ENCODE results near the gene DOCK7.

The DOCK7 gene

DNA sequence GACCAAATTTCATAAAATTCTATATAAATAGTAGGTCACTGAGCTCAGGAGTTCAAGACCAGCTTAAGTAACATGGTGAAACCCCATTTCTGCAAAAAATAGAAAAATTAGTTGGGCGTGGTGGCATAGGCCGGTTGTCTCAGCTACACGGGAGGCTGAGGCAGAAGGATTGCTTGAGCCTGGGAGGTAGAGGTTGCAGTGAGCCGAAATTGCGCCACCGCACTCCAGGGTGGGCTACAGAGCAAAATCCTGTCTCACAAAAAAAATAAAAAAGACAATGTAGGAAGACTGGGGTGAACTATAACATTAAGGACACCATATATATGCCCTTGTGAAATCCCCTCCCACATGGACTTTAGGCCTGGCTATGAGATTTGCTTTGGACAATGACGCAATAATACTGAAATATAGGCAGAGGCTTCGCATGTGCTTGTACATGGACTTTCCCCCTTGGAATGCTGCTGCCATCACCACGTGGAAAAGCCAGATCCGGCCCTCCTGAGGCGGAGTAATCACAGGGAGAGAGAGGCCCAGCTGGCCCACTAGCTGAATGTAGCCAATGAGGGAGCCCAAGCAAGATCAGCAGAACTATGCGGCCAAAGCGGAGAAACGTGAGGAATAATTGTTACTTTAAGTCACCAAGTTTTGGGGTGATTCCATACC, 264.5 kb downstream of the DOCK7 start:
- Histone ChIP-seq H4K20me1 (ENCODE audit: low read depth, low read length) (no peaks in the 10 kb centered on the region), H3K79me2 (ENCODE audit: insufficient read depth, low read length) (no peaks in the 10 kb centered on the region)
- TF ChIP-seq, protein P1, sequence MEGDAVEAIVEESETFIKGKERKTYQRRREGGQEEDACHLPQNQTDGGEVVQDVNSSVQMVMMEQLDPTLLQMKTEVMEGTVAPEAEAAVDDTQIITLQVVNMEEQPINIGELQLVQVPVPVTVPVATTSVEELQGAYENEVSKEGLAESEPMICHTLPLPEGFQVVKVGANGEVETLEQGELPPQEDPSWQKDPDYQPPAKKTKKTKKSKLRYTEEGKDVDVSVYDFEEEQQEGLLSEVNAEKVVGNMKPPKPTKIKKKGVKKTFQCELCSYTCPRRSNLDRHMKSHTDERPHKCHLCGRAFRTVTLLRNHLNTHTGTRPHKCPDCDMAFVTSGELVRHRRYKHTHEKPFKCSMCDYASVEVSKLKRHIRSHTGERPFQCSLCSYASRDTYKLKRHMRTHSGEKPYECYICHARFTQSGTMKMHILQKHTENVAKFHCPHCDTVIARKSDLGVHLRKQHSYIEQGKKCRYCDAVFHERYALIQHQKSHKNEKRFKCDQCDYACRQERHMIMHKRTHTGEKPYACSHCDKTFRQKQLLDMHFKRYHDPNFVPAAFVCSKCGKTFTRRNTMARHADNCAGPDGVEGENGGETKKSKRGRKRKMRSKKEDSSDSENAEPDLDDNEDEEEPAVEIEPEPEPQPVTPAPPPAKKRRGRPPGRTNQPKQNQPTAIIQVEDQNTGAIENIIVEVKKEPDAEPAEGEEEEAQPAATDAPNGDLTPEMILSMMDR (IDR thresholded peaks at IDR 0.05; ENCODE audit: insufficient read depth, low read length, poor library complexity, severe bottlenecking): no peak
- TF ChIP-seq EZH2phosphoT487 (conservative IDR thresholded peaks at IDR 0.05; ENCODE audit: low read length): no peak

DNA sequence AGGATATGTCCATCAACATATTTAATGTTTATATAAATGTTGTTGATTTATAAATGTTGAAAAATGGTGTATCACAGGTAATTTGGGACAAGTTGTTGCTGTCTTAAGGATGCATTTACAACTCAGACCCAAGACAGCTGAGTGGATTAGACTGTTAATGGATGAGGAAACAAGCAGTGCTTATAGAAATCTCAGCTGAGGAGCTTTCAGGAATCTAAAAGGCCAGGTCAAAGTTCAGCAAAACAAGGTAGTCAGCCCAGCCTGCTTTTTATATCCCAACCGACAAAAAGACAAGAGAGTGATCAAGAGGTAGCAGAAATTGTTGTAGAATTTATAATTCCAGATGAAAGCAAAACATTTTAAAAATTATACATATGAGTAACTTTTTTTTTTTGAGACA, 268.0 kb downstream of the DOCK7 start:
- no peaks in the 10 kb centered on the region for H3F3A ChIP-seq (ENCODE audit: insufficient read depth)
- no peak overlapping the region for H3K27ac ChIP-seq (ENCODE audit: low read depth, low read length)
- no peak overlapping the region for H3K4me3 ChIP-seq (ENCODE audit: insufficient read depth, low read length, poor library complexity, severe bottlenecking)
- no peaks in the 10 kb centered on the region for H3K79me2 ChIP-seq (ENCODE audit: insufficient read depth, low read length)
- no peaks in the 10 kb centered on the region for H3K9me2 ChIP-seq (replicated peaks; ENCODE audit: insufficient read depth, low read length)
- no peaks in the 10 kb centered on the region for H4K20me1 ChIP-seq (ENCODE audit: low read depth, low read length)
- no peak overlapping the region for H3K9ac ChIP-seq (ENCODE audit: low read length)
- H3K4me2 ChIP-seq (ENCODE audit: low read depth, low read length, poor library complexity, severe bottlenecking): no peak overlapping the region
- H3K36me3 ChIP-seq (ENCODE audit: low read length): no peaks in the 10 kb centered on the region
- TF ChIP-seq, protein P1 (IDR thresholded peaks at IDR 0.05; ENCODE audit: insufficient read depth, low read length, poor library complexity, severe bottlenecking): no peak
- TF ChIP-seq EZH2phosphoT487 (conservative IDR thresholded peaks at IDR 0.05; ENCODE audit: low read length): no peak
- no peak overlapping the region for H2AFZ ChIP-seq (ENCODE audit: low read depth, low read length, severe bottlenecking)
- no peaks in the 10 kb centered on the region for H3K27me3 ChIP-seq (ENCODE audit: low read length)
- H3K9me3 ChIP-seq (ENCODE audit: insufficient read depth, low read length): no peaks in the 10 kb centered on the region

More for the DNA sequence above, 264.5 kb downstream of the DOCK7 start:
- Histone ChIP-seq H2AFZ (ENCODE audit: low read depth, low read length, severe bottlenecking) (no peak overlapping the region), H3K4me2 (ENCODE audit: low read depth, low read length, poor library complexity, severe bottlenecking) (no peak overlapping the region), H3K9me3 (ENCODE audit: insufficient read depth, low read length) (no peaks in the 10 kb centered on the region), H3F3A (ENCODE audit: insufficient read depth) (no peaks in the 10 kb centered on the region), H3K9ac (ENCODE audit: low read length) (no peak overlapping the region), H3K27ac (ENCODE audit: low read depth, low read length) (no peak overlapping the region), H3K4me3 (ENCODE audit: insufficient read depth, low read length, poor library complexity, severe bottlenecking) (no peak overlapping the region), H3K27me3 (ENCODE audit: low read length) (no peaks in the 10 kb centered on the region), H3K9me2 (replicated peaks; ENCODE audit: insufficient read depth, low read length) (no peaks in the 10 kb centered on the region), H3K36me3 (ENCODE audit: low read length) (no peaks in the 10 kb centered on the region)

DNA sequence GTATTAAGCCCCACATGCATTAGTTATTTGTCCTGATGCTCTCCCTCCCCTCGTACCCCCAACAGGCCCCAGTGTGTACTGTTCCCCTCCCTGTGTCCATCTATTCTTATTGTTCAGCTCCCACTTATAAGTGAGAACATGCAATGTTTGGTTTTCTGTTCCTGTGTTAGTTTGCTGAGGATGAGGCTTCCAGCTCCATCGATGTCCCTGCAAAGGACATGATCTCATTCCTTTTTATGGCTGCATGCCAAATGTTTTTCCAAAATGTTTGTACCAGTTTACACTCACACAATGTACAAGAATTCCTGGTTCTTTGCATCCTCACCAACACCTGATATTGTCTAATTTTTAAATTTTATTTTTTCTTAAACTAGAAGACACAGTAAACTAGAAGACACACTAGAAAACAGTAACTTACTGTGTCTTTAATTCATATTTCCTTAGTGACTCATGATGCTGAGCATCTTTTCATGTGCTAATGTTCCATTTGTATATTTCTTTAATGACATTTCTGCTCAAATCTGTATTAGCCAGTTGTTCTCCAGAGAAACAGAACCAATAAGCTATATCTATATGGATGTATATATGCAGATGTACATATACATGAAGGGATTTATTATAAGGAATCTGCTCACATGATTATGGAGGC, 270.7 kb downstream of the DOCK7 start:
- H3K4me2 ChIP-seq (ENCODE audit: low read depth, low read length, poor library complexity, severe bottlenecking): no peak overlapping the region
- no peaks in the 10 kb centered on the region for H3F3A ChIP-seq (ENCODE audit: insufficient read depth)
- TF ChIP-seq, protein P1 (IDR thresholded peaks at IDR 0.05; ENCODE audit: insufficient read depth, low read length, poor library complexity, severe bottlenecking): no peak
- no peak for TF ChIP-seq EZH2phosphoT487 (conservative IDR thresholded peaks at IDR 0.05; ENCODE audit: low read length)
- H3K27me3 ChIP-seq (ENCODE audit: low read length): no peaks in the 10 kb centered on the region
- H3K9me2 ChIP-seq (replicated peaks; ENCODE audit: insufficient read depth, low read length): no peaks in the 10 kb centered on the region
- H3K4me3 ChIP-seq (ENCODE audit: insufficient read depth, low read length, poor library complexity, severe bottlenecking): no peak overlapping the region
- H3K9ac ChIP-seq (ENCODE audit: low read length): no peak overlapping the region
- no peaks in the 10 kb centered on the region for H3K36me3 ChIP-seq (ENCODE audit: low read length)
- no peak overlapping the region for H2AFZ ChIP-seq (ENCODE audit: low read depth, low read length, severe bottlenecking)
- no peaks in the 10 kb centered on the region for H4K20me1 ChIP-seq (ENCODE audit: low read depth, low read length)
- H3K27ac ChIP-seq (ENCODE audit: low read depth, low read length): no peak overlapping the region
- no peaks in the 10 kb centered on the region for H3K79me2 ChIP-seq (ENCODE audit: insufficient read depth, low read length)
- no peaks in the 10 kb centered on the region for H3K9me3 ChIP-seq (ENCODE audit: insufficient read depth, low read length)

Measured in SU-DHL-6 (cell line).